SJSA1 (cell line): Measurements from ENCODE around the gene MME. TPM values are rescaled to one million over a fixed set of nuclear protein-coding genes. Genes with fewer than 3 reads are reported as not detected.

ENCODE experiments used
- DNase-seq, 2 experiments: peaks; one replicate each; pipeline ENCODE4 v3.0.0-alpha.2; 2015 to 2020; ENCODE audit warnings: low spot score in 2 of 2, low read depth in 1 of 2
- H3K27ac ChIP-seq: fragments of 250-450 bp; sonication (Bioruptor Pico); 2 replicates; pipeline ENCODE4 v1.5.1; 2020; ENCODE audit warnings: mild to moderate bottlenecking, moderate library complexity
- H3K27me3 ChIP-seq: fragments of 250-450 bp; sonication (Bioruptor Pico); replicated peaks from 2 replicates; pipeline ENCODE4 v1.5.1; 2020; ENCODE audit warnings: mild to moderate bottlenecking, moderate library complexity
- H3K36me3 ChIP-seq: fragments of 250-450 bp; sonication (Bioruptor Pico); 2 replicates; pipeline ENCODE4 v1.5.1; 2020; ENCODE audit warnings: mild to moderate bottlenecking
- H3K4me1 ChIP-seq: fragments of 250-450 bp; sonication (Bioruptor Pico); replicated peaks from 2 replicates; pipeline ENCODE4 v1.6.1; 2021; ENCODE audit warnings: mild to moderate bottlenecking
- H3K4me3 ChIP-seq: fragments of 250-450 bp; sonication (Bioruptor Pico); 2 replicates; pipeline ENCODE4 v1.5.1; 2020; ENCODE audit warnings: mild to moderate bottlenecking
- H3K9me3 ChIP-seq: fragments of 250-450 bp; sonication (Bioruptor Pico); replicated peaks from 2 replicates; pipeline ENCODE4 v1.5.1; 2020; ENCODE audit warnings: mild to moderate bottlenecking
- total RNA-seq: library from RNA; depleted of rRNA; stranded (reverse); fragments of >200 nt; shearing (Covaris generic); gene quantifications from 2 replicates; pipeline ENCODE4 v1.2.3, GENCODE V29; 2014; rRNA removed

The MME gene
- total RNA-seq, 1 experiment from 2014 or later, result 19.1 TPM

GRCh38 chr3:155228676-155229075, 148.6 kb downstream of the MME start:
- no peak for DNase-seq
- no peak overlapping the region for H3K4me3 ChIP-seq
- no peak overlapping the region for H3K27ac ChIP-seq
- H3K9me3 ChIP-seq, result no peaks in the 10 kb centered on the region
- H3K27me3 ChIP-seq, result no peaks in the 10 kb centered on the region
- H3K4me1 ChIP-seq, result peaks cover 9% of the 10 kb centered on the region
- no peaks in the 10 kb centered on the region for H3K36me3 ChIP-seq

GRCh38 chr3:155229086-155229485, 149.0 kb downstream of the MME start:
- Histone ChIP-seq H3K4me1 (peaks cover 9% of the 10 kb centered on the region), H3K4me3 (no peak overlapping the region), H3K36me3 (no peaks in the 10 kb centered on the region), H3K9me3 (no peaks in the 10 kb centered on the region), H3K27ac (no peak overlapping the region), H3K27me3 (no peaks in the 10 kb centered on the region)
- no peak for DNase-seq

GRCh38 chr3:155230382-155230781, 150.3 kb downstream of the MME start:
- no peak for DNase-seq
- Histone ChIP-seq H3K36me3 (no peaks in the 10 kb centered on the region), H3K9me3 (no peaks in the 10 kb centered on the region), H3K27ac (no peak overlapping the region), H3K27me3 (no peaks in the 10 kb centered on the region), H3K4me3 (no peak overlapping the region), H3K4me1 (peaks cover 9% of the 10 kb centered on the region)

- Histone ChIP-seq H3K27ac (no peak overlapping the region), H3K4me3 (no peak overlapping the region)
- DNase-seq, result no peak
These were observed 151.7 kb downstream of the MME start for GRCh38 chr3:155231792-155232191.

GRCh38 chr3:155232605-155233004, 152.5 kb downstream of the MME start:
- Histone ChIP-seq H3K27ac (no peak overlapping the region), H3K4me3 (no peak overlapping the region), H3K36me3 (no peaks in the 10 kb centered on the region), H3K4me1 (peaks cover 9% of the 10 kb centered on the region), H3K9me3 (no peaks in the 10 kb centered on the region), H3K27me3 (no peaks in the 10 kb centered on the region)
- DNase-seq, result peak; percentile 38 to 47

More at GRCh38 chr3:155231792-155232191, 151.7 kb downstream of the MME start:
- Histone ChIP-seq H3K4me1 (peaks cover 9% of the 10 kb centered on the region), H3K36me3 (no peaks in the 10 kb centered on the region), H3K9me3 (no peaks in the 10 kb centered on the region), H3K27me3 (no peaks in the 10 kb centered on the region)

GRCh38 chr3:155233213-155233612, 153.1 kb downstream of the MME start:
- H3K9me3 ChIP-seq, result no peaks in the 10 kb centered on the region

More at GRCh38 chr3:155233213-155233612, 153.1 kb downstream of the MME start:
- no peak overlapping the region for H3K4me3 ChIP-seq
- H3K4me1 ChIP-seq, result peaks cover 9% of the 10 kb centered on the region
- H3K27ac ChIP-seq, result no peak overlapping the region
- H3K36me3 ChIP-seq, result no peaks in the 10 kb centered on the region
- no peaks in the 10 kb centered on the region for H3K27me3 ChIP-seq
- peak; percentile 55 to 61 for DNase-seq

Other genes starting within 250 kb of the MME start
- not detected in 2 replicates for gene STRIT1, start 213.4 kb downstream of the MME start, total RNA-seq